Thyroid gland (tissue), 4 donors: ENCODE results near the gene INPP5A. TPM values are rescaled to one million over a fixed set of nuclear protein-coding genes. Genes with fewer than 3 reads are reported as not detected.

Source experiments
- DNase-seq, 2 donors: peaks; one replicate each; pipeline ENCODE4 v3.0.0-alpha.2; 2019
- H3K27ac ChIP-seq, 3 donors: fragments of 200-600 bp; sonication (generic); 1 replicate in 2 of 3; 2 replicates in 1 of 3; pipeline ENCODE4 v1.5.1; 2016 to 2019; ENCODE audit warnings: mild to moderate bottlenecking in 1 of 3, moderate library complexity in 1 of 3
- H3K27me3 ChIP-seq: fragments of 200-600 bp; sonication (generic); one replicate; pipeline ENCODE4 v1.5.1; 2019
- H3K36me3 ChIP-seq, 2 donors: fragments of 200-600 bp; sonication (generic); one replicate each; pipeline ENCODE4 v1.5.1; 2016 to 2019
- H3K4me1 ChIP-seq, 2 donors: fragments of 200-600 bp; sonication (generic); one replicate each; pipeline ENCODE4 v1.5.1; 2017 to 2019
- H3K4me3 ChIP-seq, 3 donors: fragments of 200-600 bp; sonication (generic); replicated peaks in 1 of 3; 1 replicate in 2 of 3; 2 replicates in 1 of 3; pipeline ENCODE4 v1.5.1; 2016; ENCODE audit warnings: mild to moderate bottlenecking in 1 of 3
- H3K9me3 ChIP-seq: fragments of 200-600 bp; sonication (generic); one replicate; pipeline ENCODE4 v1.5.1; 2017
- POLR2A ChIP-seq, 2 donors: fragments of 450-650 bp; IDR thresholded peaks; one replicate each; pipeline ENCODE4 v1.6.1; 2017; ENCODE audit warnings: antibody characterized with exemption in 2 of 2, mild to moderate bottlenecking in 2 of 2, moderate library complexity in 1 of 2
- WGBS, 2 donors: methylation state at CpG; one replicate each; pipeline ENCODE4 v1.1.5; 2017; 5-methylcytosine and 5-hydroxymethylcytosine counted together
- intact Hi-C: fragments of 100-400 bp; cut with DNase I; formaldehyde crosslinking; loops from one replicate; pipeline ENCODE4 v1.15.1; 2023
- total RNA-seq, 4 donors: library from RNA; depleted of rRNA; stranded (reverse); fragments of >200 nt; gene quantifications; one replicate each; pipeline ENCODE4 v1.2.3, GENCODE V29; 2016
- TF ChIP-seq, protein P1 (sequence below), 6 experiments: fragments of 200-600 bp in 3 of 6; fragments of 450-650 bp in 3 of 6; sonication (generic) in 3 of 6; IDR thresholded peaks; one replicate each; pipeline ENCODE4 v1.5.1; 2016 to 2019; ENCODE audit warnings: antibody characterized with exemption in 6 of 6, mild to moderate bottlenecking in 2 of 6, inconsistent platforms in 1 of 6, moderate library complexity in 1 of 6

The INPP5A gene
- total RNA-seq, 4 donors from 2014 or later: 30.4 to 75.8 (median 41.1) TPM

DNA sequence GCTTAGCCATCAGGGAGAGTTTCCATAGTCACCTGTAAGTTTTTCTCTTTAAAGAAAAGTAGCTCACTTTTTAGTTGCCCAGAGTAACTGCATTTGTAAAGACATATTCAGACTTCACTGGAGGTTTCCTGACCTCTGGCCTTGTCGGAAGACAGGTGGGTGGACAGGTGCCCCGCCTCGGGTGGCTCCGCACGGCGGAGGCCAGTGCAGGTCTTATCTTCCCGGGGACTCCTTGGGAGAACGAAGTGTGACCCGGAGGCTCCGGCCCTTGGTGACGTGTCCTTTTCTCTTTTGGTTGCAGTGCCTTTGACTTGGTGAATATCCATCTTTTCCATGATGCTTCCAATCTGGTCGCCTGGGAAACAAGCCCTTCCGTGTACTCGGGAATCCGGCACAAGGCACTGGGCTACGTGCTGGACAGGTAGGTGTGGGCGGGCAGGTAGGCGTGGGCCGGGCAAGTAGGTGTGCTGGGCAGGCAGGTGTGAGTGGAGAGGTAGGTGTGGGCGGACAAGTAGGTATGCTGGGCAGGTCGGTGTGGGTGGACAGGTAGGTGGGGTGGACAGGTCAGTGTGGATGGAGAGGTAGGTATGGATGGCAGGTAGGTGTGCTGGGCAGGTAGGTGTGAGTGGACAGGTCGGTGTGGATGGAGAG is 172.6 kb downstream of the INPP5A start:
- Histone ChIP-seq H3K36me3 (peaks cover 4% of the 10 kb centered on the region in 2 donors), H3K27ac (no peak overlapping the region), H3K27me3 (no peaks in the 10 kb centered on the region), H3K4me3 (no peak overlapping the region), H3K4me1 (no peaks in the 10 kb centered on the region), H3K9me3 (no peaks in the 10 kb centered on the region)
- DNase-seq: no peak
- TF ChIP-seq POLR2A (IDR thresholded peaks at IDR 0.05): no peak
- TF ChIP-seq, protein P1, sequence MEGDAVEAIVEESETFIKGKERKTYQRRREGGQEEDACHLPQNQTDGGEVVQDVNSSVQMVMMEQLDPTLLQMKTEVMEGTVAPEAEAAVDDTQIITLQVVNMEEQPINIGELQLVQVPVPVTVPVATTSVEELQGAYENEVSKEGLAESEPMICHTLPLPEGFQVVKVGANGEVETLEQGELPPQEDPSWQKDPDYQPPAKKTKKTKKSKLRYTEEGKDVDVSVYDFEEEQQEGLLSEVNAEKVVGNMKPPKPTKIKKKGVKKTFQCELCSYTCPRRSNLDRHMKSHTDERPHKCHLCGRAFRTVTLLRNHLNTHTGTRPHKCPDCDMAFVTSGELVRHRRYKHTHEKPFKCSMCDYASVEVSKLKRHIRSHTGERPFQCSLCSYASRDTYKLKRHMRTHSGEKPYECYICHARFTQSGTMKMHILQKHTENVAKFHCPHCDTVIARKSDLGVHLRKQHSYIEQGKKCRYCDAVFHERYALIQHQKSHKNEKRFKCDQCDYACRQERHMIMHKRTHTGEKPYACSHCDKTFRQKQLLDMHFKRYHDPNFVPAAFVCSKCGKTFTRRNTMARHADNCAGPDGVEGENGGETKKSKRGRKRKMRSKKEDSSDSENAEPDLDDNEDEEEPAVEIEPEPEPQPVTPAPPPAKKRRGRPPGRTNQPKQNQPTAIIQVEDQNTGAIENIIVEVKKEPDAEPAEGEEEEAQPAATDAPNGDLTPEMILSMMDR (IDR thresholded peaks at IDR 0.05): no peak
- 94 to 95% methylated on average over 22 of the region's 22 CpGs for WGBS, 2 donors
- intact Hi-C loops: no loop called here

GRCh38 chr10:132710746-132711612 is 173.4 kb downstream of the INPP5A start:
- Histone ChIP-seq H3K4me1 (no peaks in the 10 kb centered on the region), H3K27me3 (no peaks in the 10 kb centered on the region), H3K36me3 (peaks cover 4% of the 10 kb centered on the region in 2 donors), H3K4me3 (no peak overlapping the region), H3K27ac (no peak overlapping the region), H3K9me3 (no peaks in the 10 kb centered on the region)
- 95 to 96% methylated on average over 16 to 18 of the region's 18 CpGs for WGBS, 2 donors
- intact Hi-C loops: no loop called here
- no peak for TF ChIP-seq POLR2A (IDR thresholded peaks at IDR 0.05)
- TF ChIP-seq, protein P1 (IDR thresholded peaks at IDR 0.05): no peak
- no peak for DNase-seq

DNA sequence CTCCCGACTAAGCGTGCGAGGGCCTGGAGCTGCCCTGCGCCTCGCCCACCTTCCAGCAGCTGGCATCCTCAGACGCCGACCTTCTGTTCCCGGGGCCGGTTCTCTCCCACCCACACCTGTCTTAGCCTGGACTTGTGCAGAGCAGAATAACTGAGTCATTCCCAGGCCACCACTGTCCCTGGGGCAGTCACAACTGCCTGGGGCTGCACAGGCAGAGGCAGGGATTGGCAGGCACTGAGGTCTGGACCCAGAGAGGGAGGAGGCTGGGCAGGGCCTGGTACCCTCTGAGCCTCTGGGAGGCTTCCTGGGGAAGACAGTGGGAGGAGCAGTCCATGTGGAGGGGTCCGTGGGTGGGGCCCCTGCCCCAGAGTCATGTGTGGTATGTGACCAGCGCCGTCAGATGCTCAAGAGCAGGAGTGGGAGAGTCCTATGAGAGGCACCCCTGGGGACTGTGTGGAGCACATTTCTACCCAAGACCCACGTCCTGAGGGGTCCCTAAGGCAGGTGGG is 174.1 kb downstream of the INPP5A start:
- H3K9me3 ChIP-seq: no peaks in the 10 kb centered on the region
- no peak for TF ChIP-seq POLR2A (IDR thresholded peaks at IDR 0.05)
- TF ChIP-seq, protein P1 (IDR thresholded peaks at IDR 0.05): no peak
- WGBS, 2 donors: 94 to 98% methylated on average over 9 to 13 of the region's 13 CpGs

GRCh38 chr10:132712291-132712690 is 174.7 kb downstream of the INPP5A start:
- no peak for DNase-seq
- Histone ChIP-seq H3K27me3 (no peaks in the 10 kb centered on the region), H3K27ac (no peak overlapping the region), H3K4me3 (no peak overlapping the region), H3K36me3 (peaks cover 4% of the 10 kb centered on the region in 2 donors), H3K9me3 (no peaks in the 10 kb centered on the region), H3K4me1 (no peaks in the 10 kb centered on the region)
- WGBS, 2 donors: 98 to 100% methylated on average over 10 of the region's 10 CpGs
- intact Hi-C loops: no loop called here
- TF ChIP-seq POLR2A (IDR thresholded peaks at IDR 0.05): no peak
- TF ChIP-seq, protein P1 (IDR thresholded peaks at IDR 0.05): no peak

More for the DNA sequence above, 174.1 kb downstream of the INPP5A start:
- Histone ChIP-seq H3K27ac (no peak overlapping the region), H3K4me3 (no peak overlapping the region), H3K36me3 (peaks cover 4% of the 10 kb centered on the region in 2 donors), H3K27me3 (no peaks in the 10 kb centered on the region), H3K4me1 (no peaks in the 10 kb centered on the region)
- intact Hi-C loops: no loop called here
- no peak for DNase-seq

DNA sequence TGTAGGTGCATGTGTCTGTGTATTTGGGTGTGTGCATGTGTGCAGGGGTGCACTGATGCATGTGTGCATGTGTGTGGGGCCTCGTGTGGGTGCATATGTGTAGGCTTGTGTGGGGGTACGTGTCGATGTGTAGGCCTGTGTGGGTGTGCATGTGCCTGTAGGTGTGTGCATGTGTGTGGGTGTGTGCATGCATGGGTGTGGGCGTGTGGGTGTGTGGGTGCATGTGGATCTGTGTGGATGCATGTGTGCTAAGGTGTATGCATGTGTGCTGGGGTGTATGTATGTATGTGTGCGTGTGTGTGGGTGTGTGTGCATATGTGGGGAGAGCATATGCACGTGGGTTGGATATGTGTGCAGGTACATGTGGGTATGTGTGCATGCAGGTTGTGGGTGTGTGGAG is 175.2 kb downstream of the INPP5A start:
- Histone ChIP-seq H3K27ac (no peak overlapping the region), H3K4me3 (no peak overlapping the region), H3K9me3 (no peaks in the 10 kb centered on the region), H3K4me1 (no peaks in the 10 kb centered on the region), H3K27me3 (no peaks in the 10 kb centered on the region), H3K36me3 (peaks cover 4% of the 10 kb centered on the region in 2 donors)
- no peak for DNase-seq
- intact Hi-C loops: no loop called here
- TF ChIP-seq, protein P1 (IDR thresholded peaks at IDR 0.05): no peak
- no peak for TF ChIP-seq POLR2A (IDR thresholded peaks at IDR 0.05)
- WGBS, 2 donors: 95 to 96% methylated on average over 6 of the region's 6 CpGs
